HepG2 (cell line): ENCODE results near the gene TP53TG5. TPM values are rescaled to one million over a fixed set of nuclear protein-coding genes. Genes with fewer than 3 reads are reported as not detected.

Experiments used
- CBX2 ChIP-seq, 2 experiments: fragments of 200-600 bp in 1 of 2; sonication (generic); formaldehyde crosslinking in 1 of 2; IDR thresholded peaks; 2 replicates each; pipeline versions ENCODE4 v1.7.0 to v1.8.1; 2018 to 2022; ENCODE audit warnings: low read depth in 2 of 2, low read length in 1 of 2, mild to moderate bottlenecking in 1 of 2, missing genetic modification reagents in 1 of 2
- FOXM1 ChIP-seq: sonication (generic); formaldehyde crosslinking; IDR thresholded peaks from 2 replicates; pipeline ENCODE4 v1.5.0; 2020; ENCODE audit warnings: missing genetic modification reagents
- GLMP ChIP-seq: sonication (generic); formaldehyde crosslinking; IDR thresholded peaks from 2 replicates; pipeline ENCODE4 v1.9.0; 2021; ENCODE audit warnings: missing genetic modification reagents, mild to moderate bottlenecking, borderline replicate concordance
- HHEX ChIP-seq: IDR thresholded peaks from 2 replicates; pipeline ENCODE4 v1.6.1; 2016; ENCODE audit warnings: control low read depth
- SALL1 ChIP-seq: sonication (generic); formaldehyde crosslinking; IDR thresholded peaks from 2 replicates; pipeline ENCODE4 v1.8.0; 2022; ENCODE audit warnings: mild to moderate bottlenecking, missing genetic modification reagents
- ZBTB33 ChIP-seq: sonication (generic); formaldehyde crosslinking; IDR thresholded peaks from 2 replicates; pipeline ENCODE4 v1.4.0; 2020; ENCODE audit warnings: missing genetic modification reagents
- ZNF232 ChIP-seq: sonication (generic); formaldehyde crosslinking; IDR thresholded peaks from 2 replicates; pipeline ENCODE4 v1.4.0; 2020; ENCODE audit warnings: missing genetic modification reagents, borderline replicate concordance
- ZNF597 ChIP-seq: sonication (generic); formaldehyde crosslinking; IDR thresholded peaks from 2 replicates; pipeline ENCODE4 v1.5.0; 2020; ENCODE audit warnings: missing genetic modification reagents
- ZNF7 ChIP-seq: IDR thresholded peaks from 2 replicates; pipeline ENCODE4 v1.6.1; 2016; ENCODE audit warnings: missing biosample characterization, missing genetic modification reagents
- polyA plus RNA-seq, 8 experiments: library from polyadenylated mRNA; depleted of rRNA in 3 of 8; stranded (reverse) in 7 of 8; unstranded in 1 of 8; fragments of >200 nt; fragmentation: Illumina TruSeq in 4 of 8; extraction: Trizol in 4 of 8; gene quantifications; 2 replicates each; pipeline versions ENCODE4 v1.2.1 to v1.2.3, GENCODE V29; 2011 to 2016; ENCODE audit warnings: low read depth in 4 of 8, missing spikeins in 1 of 8, mixed read lengths in 1 of 8; ENCODE audit not compliant: insufficient read depth in 1 of 8
- total RNA-seq, 5 experiments: library from RNA; depleted of rRNA; stranded (reverse); fragments of >200 nt; fragmentation: Illumina TruSeq; extraction: Trizol; gene quantifications; 2 replicates each; pipeline ENCODE4 v1.2.3, GENCODE V29; 2016; ENCODE audit warnings: low read depth in 1 of 5
- TF ChIP-seq, protein P1 (sequence below): sonication (generic); formaldehyde crosslinking; conservative IDR thresholded peaks from 2 replicates; pipeline ENCODE4 v1.4.0; 2020; ENCODE audit warnings: missing genetic modification reagents
- TF ChIP-seq, protein P2 (sequence below): sonication (generic); formaldehyde crosslinking; IDR thresholded peaks from 2 replicates; pipeline ENCODE4 v1.4.0; 2020; ENCODE audit warnings: missing genetic modification reagents, borderline replicate concordance
- TF ChIP-seq, protein P3 (sequence below): sonication (generic); formaldehyde crosslinking; IDR thresholded peaks from 2 replicates; pipeline ENCODE4 v1.4.0; 2020; ENCODE audit warnings: mild to moderate bottlenecking, missing genetic modification reagents
- TF ChIP-seq, protein P4 (sequence below): sonication (generic); formaldehyde crosslinking; IDR thresholded peaks from 2 replicates; pipeline ENCODE4 v1.8.0; 2022; ENCODE audit warnings: mild to moderate bottlenecking, missing genetic modification reagents

The TP53TG5 gene
- total and polyA plus RNA-seq, 2 of the 13 experiments (the other 11 are each of a cell fraction or from before 2014, with no cell fraction given) = 0.11 TPM; not detected in 1

DNA sequence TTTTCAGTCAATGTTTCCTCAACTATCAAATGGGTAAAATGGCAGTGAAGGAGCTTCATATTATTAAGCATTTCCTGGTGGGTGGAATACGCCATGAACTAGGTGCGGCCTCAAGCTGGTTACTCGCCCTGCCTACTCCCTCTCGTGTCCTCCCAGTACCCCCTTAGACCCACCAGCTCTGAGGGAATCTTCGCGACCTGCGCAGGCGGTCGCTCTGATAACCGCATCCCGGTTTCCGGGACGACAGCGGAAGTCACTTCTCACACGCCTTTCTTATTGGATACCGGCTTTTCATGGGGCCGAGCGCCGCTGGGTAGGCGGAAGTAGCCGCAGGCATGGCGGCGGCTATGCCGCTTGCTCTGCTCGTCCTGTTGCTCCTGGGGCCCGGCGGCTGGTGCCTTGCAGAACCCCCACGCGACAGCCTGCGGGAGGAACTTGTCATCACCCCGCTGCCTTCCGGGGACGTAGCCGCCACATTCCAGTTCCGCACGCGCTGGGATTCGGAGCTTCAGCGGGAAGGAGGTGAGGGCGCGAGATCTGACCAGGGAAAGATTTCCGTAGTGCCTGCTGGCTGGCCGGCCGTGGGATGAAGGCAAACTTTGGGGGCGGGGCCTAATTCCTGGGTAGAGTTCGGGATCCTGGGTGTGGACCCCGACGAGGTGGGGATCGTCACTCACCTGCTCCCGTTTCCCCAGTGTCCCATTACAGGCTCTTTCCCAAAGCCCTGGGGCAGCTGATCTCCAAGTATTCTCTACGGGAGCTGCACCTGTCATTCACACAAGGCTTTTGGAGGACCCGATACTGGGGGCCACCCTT lies 37.9 kb upstream of the TP53TG5 start, which contains the start of gene PIGT (continued):
- no peak; the same call in 1 of the 2 replicates for TF ChIP-seq GLMP (CRISPR knock-in tag)
- TF ChIP-seq, protein P1, sequence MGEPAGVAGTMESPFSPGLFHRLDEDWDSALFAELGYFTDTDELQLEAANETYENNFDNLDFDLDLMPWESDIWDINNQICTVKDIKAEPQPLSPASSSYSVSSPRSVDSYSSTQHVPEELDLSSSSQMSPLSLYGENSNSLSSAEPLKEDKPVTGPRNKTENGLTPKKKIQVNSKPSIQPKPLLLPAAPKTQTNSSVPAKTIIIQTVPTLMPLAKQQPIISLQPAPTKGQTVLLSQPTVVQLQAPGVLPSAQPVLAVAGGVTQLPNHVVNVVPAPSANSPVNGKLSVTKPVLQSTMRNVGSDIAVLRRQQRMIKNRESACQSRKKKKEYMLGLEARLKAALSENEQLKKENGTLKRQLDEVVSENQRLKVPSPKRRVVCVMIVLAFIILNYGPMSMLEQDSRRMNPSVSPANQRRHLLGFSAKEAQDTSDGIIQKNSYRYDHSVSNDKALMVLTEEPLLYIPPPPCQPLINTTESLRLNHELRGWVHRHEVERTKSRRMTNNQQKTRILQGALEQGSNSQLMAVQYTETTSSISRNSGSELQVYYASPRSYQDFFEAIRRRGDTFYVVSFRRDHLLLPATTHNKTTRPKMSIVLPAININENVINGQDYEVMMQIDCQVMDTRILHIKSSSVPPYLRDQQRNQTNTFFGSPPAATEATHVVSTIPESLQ (CRISPR knock-in tag) = 0 out of 2 replicates have a peak, but pooled peaks have one; percentile 31
- no peak; the same call in 1 of the 2 replicates for TF ChIP-seq ZBTB33
- TF ChIP-seq ZNF232 = peak; percentile 97
- no peak for TF ChIP-seq ZNF7 (CRISPR knock-in tag)
- TF ChIP-seq CBX2 (IDR thresholded peaks at IDR 0.05; ENCODE audit: low read depth, low read length) = no peak
- TF ChIP-seq CBX2 (CRISPR knock-in tag; IDR thresholded peaks at IDR 0.05; ENCODE audit: low read depth) = peak; percentile 14; the same call in 1 of the 2 replicates
- TF ChIP-seq ZNF597 (CRISPR knock-in tag) = no peak
- TF ChIP-seq SALL1 (CRISPR knock-in tag) = peak; percentile 89
- TF ChIP-seq FOXM1 (CRISPR knock-in tag) = no peak; the same call in 1 of the 2 replicates
- TF ChIP-seq, protein P2, sequence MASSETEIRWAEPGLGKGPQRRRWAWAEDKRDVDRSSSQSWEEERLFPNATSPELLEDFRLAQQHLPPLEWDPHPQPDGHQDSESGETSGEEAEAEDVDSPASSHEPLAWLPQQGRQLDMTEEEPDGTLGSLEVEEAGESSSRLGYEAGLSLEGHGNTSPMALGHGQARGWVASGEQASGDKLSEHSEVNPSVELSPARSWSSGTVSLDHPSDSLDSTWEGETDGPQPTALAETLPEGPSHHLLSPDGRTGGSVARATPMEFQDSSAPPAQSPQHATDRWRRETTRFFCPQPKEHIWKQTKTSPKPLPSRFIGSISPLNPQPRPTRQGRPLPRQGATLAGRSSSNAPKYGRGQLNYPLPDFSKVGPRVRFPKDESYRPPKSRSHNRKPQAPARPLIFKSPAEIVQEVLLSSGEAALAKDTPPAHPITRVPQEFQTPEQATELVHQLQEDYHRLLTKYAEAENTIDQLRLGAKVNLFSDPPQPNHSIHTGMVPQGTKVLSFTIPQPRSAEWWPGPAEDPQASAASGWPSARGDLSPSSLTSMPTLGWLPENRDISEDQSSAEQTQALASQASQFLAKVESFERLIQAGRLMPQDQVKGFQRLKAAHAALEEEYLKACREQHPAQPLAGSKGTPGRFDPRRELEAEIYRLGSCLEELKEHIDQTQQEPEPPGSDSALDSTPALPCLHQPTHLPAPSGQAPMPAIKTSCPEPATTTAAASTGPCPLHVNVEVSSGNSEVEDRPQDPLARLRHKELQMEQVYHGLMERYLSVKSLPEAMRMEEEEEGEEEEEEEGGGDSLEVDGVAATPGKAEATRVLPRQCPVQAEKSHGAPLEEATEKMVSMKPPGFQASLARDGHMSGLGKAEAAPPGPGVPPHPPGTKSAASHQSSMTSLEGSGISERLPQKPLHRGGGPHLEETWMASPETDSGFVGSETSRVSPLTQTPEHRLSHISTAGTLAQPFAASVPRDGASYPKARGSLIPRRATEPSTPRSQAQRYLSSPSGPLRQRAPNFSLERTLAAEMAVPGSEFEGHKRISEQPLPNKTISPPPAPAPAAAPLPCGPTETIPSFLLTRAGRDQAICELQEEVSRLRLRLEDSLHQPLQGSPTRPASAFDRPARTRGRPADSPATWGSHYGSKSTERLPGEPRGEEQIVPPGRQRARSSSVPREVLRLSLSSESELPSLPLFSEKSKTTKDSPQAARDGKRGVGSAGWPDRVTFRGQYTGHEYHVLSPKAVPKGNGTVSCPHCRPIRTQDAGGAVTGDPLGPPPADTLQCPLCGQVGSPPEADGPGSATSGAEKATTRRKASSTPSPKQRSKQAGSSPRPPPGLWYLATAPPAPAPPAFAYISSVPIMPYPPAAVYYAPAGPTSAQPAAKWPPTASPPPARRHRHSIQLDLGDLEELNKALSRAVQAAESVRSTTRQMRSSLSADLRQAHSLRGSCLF (CRISPR knock-in tag) = peak; percentile 82; the same call in 1 of the 2 replicates
- TF ChIP-seq HHEX (CRISPR knock-in tag) = 0 out of 2 replicates have a peak, but pooled peaks have one; percentile 24
- TF ChIP-seq, protein P3, sequence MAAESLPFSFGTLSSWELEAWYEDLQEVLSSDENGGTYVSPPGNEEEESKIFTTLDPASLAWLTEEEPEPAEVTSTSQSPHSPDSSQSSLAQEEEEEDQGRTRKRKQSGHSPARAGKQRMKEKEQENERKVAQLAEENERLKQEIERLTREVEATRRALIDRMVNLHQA (CRISPR knock-in tag) = 0 out of 2 replicates have a peak, but pooled peaks have one; percentile 78
- TF ChIP-seq, protein P4, sequence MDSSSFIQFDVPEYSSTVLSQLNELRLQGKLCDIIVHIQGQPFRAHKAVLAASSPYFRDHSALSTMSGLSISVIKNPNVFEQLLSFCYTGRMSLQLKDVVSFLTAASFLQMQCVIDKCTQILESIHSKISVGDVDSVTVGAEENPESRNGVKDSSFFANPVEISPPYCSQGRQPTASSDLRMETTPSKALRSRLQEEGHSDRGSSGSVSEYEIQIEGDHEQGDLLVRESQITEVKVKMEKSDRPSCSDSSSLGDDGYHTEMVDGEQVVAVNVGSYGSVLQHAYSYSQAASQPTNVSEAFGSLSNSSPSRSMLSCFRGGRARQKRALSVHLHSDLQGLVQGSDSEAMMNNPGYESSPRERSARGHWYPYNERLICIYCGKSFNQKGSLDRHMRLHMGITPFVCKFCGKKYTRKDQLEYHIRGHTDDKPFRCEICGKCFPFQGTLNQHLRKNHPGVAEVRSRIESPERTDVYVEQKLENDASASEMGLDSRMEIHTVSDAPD (CRISPR knock-in tag) = no peak; the same call in 1 of the 2 replicates
